PFSK-1 (cell line): ENCODE results near the gene MGLL.

Experiments
- FOXP2 ChIP-seq: optimal IDR thresholded peaks from 2 replicates; pipeline ENCODE3; 2011; ENCODE audit warnings: borderline replicate concordance, control low read depth, inconsistent platforms; ENCODE audit not compliant: insufficient read depth; ENCODE audit errors: extremely low read length, extremely low read depth
- POLR2AphosphoS5 ChIP-seq: IDR thresholded peaks from 2 replicates; pipeline ENCODE4 v1.6.1; 2012; ENCODE audit warnings: low read depth, mild to moderate bottlenecking, control low read depth, low read length, moderate library complexity
- SIN3A ChIP-seq: IDR thresholded peaks from 2 replicates; pipeline ENCODE4 v1.6.1; 2012; ENCODE audit warnings: mild to moderate bottlenecking, low read length, moderate library complexity, borderline replicate concordance; ENCODE audit not compliant: insufficient read depth
- TAF1 ChIP-seq: IDR thresholded peaks from 2 replicates; pipeline ENCODE4 v1.6.1; 2012; ENCODE audit warnings: low read length, control low read depth, borderline replicate concordance; ENCODE audit not compliant: insufficient read depth
- TF ChIP-seq, protein P1 (sequence below), 2 experiments: IDR thresholded peaks; 2 replicates each; pipeline versions ENCODE4 v1.6.1 to v1.8.0; 2011 to 2012; ENCODE audit warnings: low read depth in 2 of 2, low read length in 2 of 2, control low read depth in 1 of 2, inconsistent platforms in 1 of 2, mild to moderate bottlenecking in 1 of 2, moderate library complexity in 1 of 2; ENCODE audit not compliant: insufficient read depth in 1 of 2

DNA sequence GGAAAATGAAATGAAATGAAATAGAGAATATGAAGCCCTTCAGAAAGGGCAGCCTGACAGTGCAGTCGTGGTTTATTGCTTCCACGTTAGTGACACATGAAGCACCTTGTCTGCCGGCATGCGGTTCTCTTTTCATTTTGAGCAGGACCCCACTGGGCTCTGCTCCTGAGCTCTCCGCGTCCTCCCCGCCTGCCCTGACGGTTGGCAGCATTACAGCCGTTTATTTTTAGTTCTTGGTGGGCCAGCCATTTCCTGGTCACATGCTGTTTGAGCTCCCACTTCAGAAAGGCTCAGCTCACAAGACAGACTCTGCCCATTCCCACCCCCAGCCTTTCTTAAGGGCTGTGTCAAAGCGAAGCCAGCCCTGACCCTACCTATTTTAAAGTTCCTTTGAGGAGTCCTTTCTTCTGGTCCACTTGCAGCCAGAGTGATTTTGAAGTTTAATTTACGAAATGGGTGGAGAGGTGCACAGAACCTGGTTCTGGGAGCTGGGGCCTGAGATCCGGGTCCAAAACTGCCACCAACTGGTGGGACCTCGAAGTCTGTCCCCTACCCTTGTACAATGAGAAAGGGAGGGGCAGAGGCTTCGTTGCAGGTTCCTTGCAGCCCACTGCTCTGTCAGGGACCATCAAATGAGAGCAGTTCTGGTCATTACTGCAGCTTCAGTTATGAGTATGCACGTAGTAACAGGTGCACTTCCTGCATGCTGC is 60.1 kb downstream of the MGLL start:
- TF ChIP-seq TAF1 (no peak), POLR2AphosphoS5 (no peak), SIN3A (no peak), FOXP2 (no peak)
- TF ChIP-seq, protein P1, sequence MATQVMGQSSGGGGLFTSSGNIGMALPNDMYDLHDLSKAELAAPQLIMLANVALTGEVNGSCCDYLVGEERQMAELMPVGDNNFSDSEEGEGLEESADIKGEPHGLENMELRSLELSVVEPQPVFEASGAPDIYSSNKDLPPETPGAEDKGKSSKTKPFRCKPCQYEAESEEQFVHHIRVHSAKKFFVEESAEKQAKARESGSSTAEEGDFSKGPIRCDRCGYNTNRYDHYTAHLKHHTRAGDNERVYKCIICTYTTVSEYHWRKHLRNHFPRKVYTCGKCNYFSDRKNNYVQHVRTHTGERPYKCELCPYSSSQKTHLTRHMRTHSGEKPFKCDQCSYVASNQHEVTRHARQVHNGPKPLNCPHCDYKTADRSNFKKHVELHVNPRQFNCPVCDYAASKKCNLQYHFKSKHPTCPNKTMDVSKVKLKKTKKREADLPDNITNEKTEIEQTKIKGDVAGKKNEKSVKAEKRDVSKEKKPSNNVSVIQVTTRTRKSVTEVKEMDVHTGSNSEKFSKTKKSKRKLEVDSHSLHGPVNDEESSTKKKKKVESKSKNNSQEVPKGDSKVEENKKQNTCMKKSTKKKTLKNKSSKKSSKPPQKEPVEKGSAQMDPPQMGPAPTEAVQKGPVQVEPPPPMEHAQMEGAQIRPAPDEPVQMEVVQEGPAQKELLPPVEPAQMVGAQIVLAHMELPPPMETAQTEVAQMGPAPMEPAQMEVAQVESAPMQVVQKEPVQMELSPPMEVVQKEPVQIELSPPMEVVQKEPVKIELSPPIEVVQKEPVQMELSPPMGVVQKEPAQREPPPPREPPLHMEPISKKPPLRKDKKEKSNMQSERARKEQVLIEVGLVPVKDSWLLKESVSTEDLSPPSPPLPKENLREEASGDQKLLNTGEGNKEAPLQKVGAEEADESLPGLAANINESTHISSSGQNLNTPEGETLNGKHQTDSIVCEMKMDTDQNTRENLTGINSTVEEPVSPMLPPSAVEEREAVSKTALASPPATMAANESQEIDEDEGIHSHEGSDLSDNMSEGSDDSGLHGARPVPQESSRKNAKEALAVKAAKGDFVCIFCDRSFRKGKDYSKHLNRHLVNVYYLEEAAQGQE (IDR thresholded peaks at IDR 0.05; ENCODE audit: insufficient read depth in 1 of 2, low read depth in 2 of 2, low read length in 2 of 2) = no peak
